22Rv1 (cell line): Measurements from ENCODE around the gene NAA16.

Experiments
- CTCF ChIP-seq: fragments of 450-650 bp; IDR thresholded peaks from 2 replicates; pipeline ENCODE4 v1.5.1; 2017; ENCODE audit warnings: mild to moderate bottlenecking
- ZFX ChIP-seq: fragments of 450-650 bp; IDR thresholded peaks from 2 replicates; pipeline ENCODE4 v1.6.1; 2017; ENCODE audit warnings: antibody characterized with exemption, borderline replicate concordance

DNA sequence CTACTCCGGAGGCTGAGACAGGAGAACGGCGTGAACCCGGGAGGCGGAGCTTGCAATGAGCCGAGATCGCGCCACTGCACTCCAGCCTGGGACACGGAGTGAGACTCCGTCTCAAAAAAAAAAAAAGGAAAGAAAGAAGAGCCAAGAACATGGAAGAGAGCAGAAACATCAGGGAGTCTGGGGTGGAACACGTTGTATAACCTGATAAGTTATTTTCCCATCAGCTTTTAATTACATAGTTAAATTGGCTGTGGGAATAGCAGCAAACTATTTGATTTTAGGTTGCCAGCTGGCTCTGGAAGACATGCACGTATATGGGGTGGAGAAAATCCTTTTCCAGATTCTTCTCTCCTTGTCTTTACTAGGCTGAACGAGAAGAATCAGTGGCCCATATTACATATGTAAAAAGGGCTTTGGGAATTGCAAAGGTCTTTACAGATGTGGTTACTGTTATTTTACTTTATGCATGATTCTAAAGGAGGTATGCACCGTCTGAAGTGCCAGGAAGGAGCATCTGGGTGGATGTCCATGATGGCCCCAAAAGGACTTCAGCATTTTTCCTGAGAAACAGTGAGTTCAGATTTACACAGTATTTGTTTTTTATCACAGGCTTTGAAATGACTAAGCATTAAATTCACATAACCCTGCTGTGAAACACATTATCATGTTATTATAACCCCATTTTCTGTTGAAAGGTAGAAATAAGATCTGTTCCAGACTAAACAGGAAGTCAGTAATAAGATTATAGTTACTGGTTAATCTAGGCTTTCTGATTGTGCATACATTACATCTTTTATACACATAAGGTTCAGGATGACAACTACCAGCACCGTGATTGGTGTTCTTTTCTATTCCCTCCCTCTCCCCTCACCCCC is 4.6 kb upstream of the NAA16 start:
- TF ChIP-seq CTCF, result no peak
- TF ChIP-seq ZFX, result no peak
